ENCODE measurements around the gene LANCL2.

GRCh38 chr7:55457801-55458200, 92.7 kb downstream of the LANCL2 start:
- TF ChIP-seq, protein P1, sequence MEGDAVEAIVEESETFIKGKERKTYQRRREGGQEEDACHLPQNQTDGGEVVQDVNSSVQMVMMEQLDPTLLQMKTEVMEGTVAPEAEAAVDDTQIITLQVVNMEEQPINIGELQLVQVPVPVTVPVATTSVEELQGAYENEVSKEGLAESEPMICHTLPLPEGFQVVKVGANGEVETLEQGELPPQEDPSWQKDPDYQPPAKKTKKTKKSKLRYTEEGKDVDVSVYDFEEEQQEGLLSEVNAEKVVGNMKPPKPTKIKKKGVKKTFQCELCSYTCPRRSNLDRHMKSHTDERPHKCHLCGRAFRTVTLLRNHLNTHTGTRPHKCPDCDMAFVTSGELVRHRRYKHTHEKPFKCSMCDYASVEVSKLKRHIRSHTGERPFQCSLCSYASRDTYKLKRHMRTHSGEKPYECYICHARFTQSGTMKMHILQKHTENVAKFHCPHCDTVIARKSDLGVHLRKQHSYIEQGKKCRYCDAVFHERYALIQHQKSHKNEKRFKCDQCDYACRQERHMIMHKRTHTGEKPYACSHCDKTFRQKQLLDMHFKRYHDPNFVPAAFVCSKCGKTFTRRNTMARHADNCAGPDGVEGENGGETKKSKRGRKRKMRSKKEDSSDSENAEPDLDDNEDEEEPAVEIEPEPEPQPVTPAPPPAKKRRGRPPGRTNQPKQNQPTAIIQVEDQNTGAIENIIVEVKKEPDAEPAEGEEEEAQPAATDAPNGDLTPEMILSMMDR (IDR thresholded peaks at IDR 0.05): no peak
- no peak for TF ChIP-seq POLR2A (IDR thresholded peaks at IDR 0.05)
